ENCODE results near the gene C19orf73. TPM values are rescaled to one million over a fixed set of nuclear protein-coding genes. Genes with fewer than 3 reads are reported as not detected.

C19orf73 gene
- total RNA-seq, 1 donor from 2014 or later, result 1.8 TPM

DNA sequence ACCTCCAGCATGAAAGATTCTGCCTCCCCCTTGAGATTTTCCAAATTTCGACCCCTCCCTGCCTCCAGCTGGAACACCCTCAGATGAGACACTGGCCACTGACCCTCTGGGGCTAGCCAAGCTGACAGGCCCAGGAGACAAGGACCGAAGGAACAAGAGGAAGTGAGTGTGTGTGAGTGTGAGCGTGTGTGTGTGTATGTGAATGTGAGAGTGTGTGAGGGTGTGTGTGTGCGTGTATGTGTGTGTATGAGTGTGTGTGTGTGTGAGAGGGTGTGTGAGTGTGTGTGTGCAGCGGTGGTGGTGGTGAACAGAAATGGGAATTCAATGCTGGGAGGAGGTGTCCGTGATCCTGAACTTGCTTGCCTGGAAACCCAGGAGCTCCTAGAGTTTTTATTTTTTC, 22.4 kb upstream of the C19orf73 start:
- no peak overlapping the region for H3K4me3 Mint-ChIP-seq (ENCODE audit: unreplicated experiment)
- DNase-seq (ENCODE audit: extremely low spot score, unreplicated experiment), result no peak
- H3K27me3 Mint-ChIP-seq (ENCODE audit: unreplicated experiment), result no peaks in the 10 kb centered on the region
- no peak for TF ChIP-seq CTCF (IDR thresholded peaks at IDR 0.05)
- no peaks in the 10 kb centered on the region for H3K36me3 Mint-ChIP-seq (ENCODE audit: unreplicated experiment)
- no peaks in the 10 kb centered on the region for H3K9me3 Mint-ChIP-seq (ENCODE audit: unreplicated experiment)
- H3K4me1 Mint-ChIP-seq (ENCODE audit: unreplicated experiment), result peaks cover 17% of the 10 kb centered on the region
- no peak overlapping the region for H3K27ac Mint-ChIP-seq (ENCODE audit: unreplicated experiment)

- Mint-ChIP-seq H3K27ac (ENCODE audit: unreplicated experiment) (no peak overlapping the region), H3K27me3 (ENCODE audit: unreplicated experiment) (no peaks in the 10 kb centered on the region), H3K4me1 (ENCODE audit: unreplicated experiment) (peaks cover 14% of the 10 kb centered on the region), H3K9me3 (ENCODE audit: unreplicated experiment) (no peaks in the 10 kb centered on the region), H3K36me3 (ENCODE audit: unreplicated experiment) (no peaks in the 10 kb centered on the region), H3K4me3 (ENCODE audit: unreplicated experiment) (no peak overlapping the region)
- no peak for DNase-seq (ENCODE audit: extremely low spot score, unreplicated experiment)
- no peak for TF ChIP-seq CTCF (IDR thresholded peaks at IDR 0.05)
Observed at GRCh38 chr19:49140951-49141350, 22.0 kb upstream of the C19orf73 start.

DNA sequence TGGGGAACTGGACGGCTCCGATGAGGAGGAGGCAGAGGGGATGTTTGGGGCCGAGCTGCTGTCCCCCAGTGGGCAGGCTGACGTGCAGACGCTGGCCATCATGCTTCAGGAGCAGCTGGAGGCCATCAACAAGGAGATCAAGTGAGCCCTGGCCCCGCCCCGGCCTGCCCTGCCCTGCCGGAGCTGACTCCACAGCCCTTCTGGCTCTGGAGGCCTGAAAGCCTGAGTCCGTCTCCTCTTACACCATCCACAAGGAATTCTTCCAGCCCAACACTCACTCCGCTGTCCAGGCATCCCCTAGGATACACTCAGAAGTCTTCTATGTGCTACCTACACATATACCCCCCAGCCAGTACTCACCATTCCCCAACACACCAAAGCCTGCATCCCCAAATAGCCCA, 17.8 kb upstream of the C19orf73 start:
- no peaks in the 10 kb centered on the region for H3K9me3 Mint-ChIP-seq (ENCODE audit: unreplicated experiment)
- H3K27me3 Mint-ChIP-seq (ENCODE audit: unreplicated experiment), result no peaks in the 10 kb centered on the region
- H3K4me1 Mint-ChIP-seq (ENCODE audit: unreplicated experiment), result no peaks in the 10 kb centered on the region
- no peaks in the 10 kb centered on the region for H3K36me3 Mint-ChIP-seq (ENCODE audit: unreplicated experiment)
- no peak overlapping the region for H3K4me3 Mint-ChIP-seq (ENCODE audit: unreplicated experiment)
- no peak for TF ChIP-seq CTCF (IDR thresholded peaks at IDR 0.05)
- H3K27ac Mint-ChIP-seq (ENCODE audit: unreplicated experiment), result no peak overlapping the region
- no peak for DNase-seq (ENCODE audit: extremely low spot score, unreplicated experiment)

DNA sequence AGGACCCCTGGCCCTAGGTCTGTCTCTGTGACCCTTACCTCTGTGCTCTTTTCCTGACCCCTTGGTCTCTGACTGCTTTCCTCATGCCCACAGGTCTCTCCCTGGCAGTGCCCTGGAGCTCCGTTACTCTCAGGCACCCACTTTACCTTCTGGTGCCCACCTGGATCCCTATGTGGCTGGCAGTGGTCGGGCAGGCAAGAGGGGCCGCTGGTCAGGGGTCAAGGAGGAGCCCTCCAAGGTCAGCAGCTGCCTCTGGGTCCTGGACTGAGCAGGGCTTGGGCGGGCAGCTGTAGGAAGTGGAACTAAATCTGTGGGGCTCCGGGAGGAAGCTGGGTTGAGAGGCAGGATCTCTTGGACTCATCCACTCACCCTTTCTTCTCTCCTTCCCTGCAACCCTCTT, 16.7 kb upstream of the C19orf73 start:
- TF ChIP-seq CTCF (IDR thresholded peaks at IDR 0.05), result no peak
- no peak for DNase-seq (ENCODE audit: extremely low spot score, unreplicated experiment)
- no peaks in the 10 kb centered on the region for H3K36me3 Mint-ChIP-seq (ENCODE audit: unreplicated experiment)
- H3K9me3 Mint-ChIP-seq (ENCODE audit: unreplicated experiment), result no peaks in the 10 kb centered on the region
- H3K27ac Mint-ChIP-seq (ENCODE audit: unreplicated experiment), result no peak overlapping the region
- no peaks in the 10 kb centered on the region for H3K4me1 Mint-ChIP-seq (ENCODE audit: unreplicated experiment)
- no peak overlapping the region for H3K4me3 Mint-ChIP-seq (ENCODE audit: unreplicated experiment)
- no peaks in the 10 kb centered on the region for H3K27me3 Mint-ChIP-seq (ENCODE audit: unreplicated experiment)

GRCh38 chr19:49133621-49134454, 14.9 kb upstream of the C19orf73 start:
- H3K4me1 Mint-ChIP-seq (ENCODE audit: unreplicated experiment), result peaks cover 6% of the 10 kb centered on the region
- no peaks in the 10 kb centered on the region for H3K27me3 Mint-ChIP-seq (ENCODE audit: unreplicated experiment)
- TF ChIP-seq CTCF (IDR thresholded peaks at IDR 0.05), result no peak
- no peaks in the 10 kb centered on the region for H3K36me3 Mint-ChIP-seq (ENCODE audit: unreplicated experiment)
- no peak overlapping the region for H3K27ac Mint-ChIP-seq (ENCODE audit: unreplicated experiment)
- H3K9me3 Mint-ChIP-seq (ENCODE audit: unreplicated experiment), result no peaks in the 10 kb centered on the region
- DNase-seq (ENCODE audit: extremely low spot score, unreplicated experiment), result no peak
- no peak overlapping the region for H3K4me3 Mint-ChIP-seq (ENCODE audit: unreplicated experiment)
